COLO668 (cell line): ENCODE results near the gene LRTM2.

Experiments used
- DNase-seq: peaks from one replicate; lab custom pipeline; 2025; ENCODE audit not compliant: unreplicated experiment; lab: John Stamatoyannopoulos, UW

LRTM2 gene

GRCh38 chr12:1842183-1842904, 22.0 kb downstream of the LRTM2 start:
- DNase-seq = no peak

GRCh38 chr12:1842905-1843640, 22.7 kb downstream of the LRTM2 start:
- DNase-seq = no peak

- DNase-seq = no peak
Observed at GRCh38 chr12:1843641-1844005, 23.3 kb downstream of the LRTM2 start.

DNA sequence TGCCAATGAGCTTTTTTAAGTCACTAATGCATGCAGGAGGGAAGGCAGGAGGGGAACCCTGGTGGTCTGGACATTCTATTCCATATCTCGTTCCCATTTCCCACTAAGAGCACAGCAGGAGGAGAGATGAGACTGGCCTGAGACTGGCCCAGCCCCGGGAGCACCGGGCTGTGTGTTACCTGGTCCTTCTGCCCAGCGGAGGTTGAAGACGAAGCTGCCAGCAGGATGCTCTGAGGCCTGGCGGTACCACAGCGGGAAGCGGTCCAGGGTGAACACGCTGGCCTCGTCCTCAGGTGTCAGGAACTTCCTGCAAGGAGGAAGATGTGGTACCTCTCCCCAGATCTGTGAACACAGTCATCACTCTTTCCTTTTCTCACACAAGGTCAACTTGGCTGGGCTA, 23.9 kb downstream of the LRTM2 start:
- no peak for DNase-seq

GRCh38 chr12:1844661-1845409, 24.5 kb downstream of the LRTM2 start:
- DNase-seq = no peak

DNA sequence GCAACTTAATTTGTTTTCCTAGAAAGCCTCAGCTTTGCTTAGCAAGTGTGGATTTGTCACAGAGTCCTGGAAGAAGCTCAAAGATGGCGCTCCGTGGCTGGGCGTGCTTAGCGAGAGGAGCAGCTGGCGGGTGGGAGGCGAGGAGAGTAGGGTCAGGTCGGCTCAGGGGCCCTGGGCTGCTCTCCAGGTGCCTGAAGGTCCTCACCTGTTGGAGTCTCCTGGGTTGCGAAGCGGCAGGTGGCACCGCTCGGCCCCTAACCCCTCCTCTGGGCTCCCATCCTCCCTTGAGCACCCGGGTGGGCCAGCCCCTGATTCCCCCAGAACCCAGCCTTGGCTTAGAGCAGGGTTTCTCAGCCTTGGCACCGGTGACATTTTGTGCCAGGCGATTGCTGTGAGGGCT, 25.1 kb downstream of the LRTM2 start:
- no peak for DNase-seq

DNA sequence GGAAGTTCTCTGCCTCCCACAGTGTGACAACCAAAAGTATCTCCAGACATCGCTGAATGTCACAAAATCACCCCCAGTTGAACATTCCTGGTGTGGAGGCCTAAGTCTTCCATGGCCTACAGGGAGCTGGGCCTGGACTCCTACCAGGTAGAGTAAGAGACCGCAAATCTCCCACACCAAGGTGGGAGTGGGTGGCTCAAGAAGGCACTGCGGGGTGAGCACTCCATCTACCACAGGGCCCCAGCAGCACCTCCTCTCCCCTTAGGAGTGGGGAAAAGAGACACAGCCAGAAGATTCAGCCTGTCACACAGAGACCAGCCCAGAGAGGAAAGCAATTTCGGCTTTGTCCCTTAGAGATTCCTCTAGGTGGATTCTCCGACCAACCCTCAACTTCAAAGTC, 25.5 kb downstream of the LRTM2 start:
- no peak for DNase-seq

DNA sequence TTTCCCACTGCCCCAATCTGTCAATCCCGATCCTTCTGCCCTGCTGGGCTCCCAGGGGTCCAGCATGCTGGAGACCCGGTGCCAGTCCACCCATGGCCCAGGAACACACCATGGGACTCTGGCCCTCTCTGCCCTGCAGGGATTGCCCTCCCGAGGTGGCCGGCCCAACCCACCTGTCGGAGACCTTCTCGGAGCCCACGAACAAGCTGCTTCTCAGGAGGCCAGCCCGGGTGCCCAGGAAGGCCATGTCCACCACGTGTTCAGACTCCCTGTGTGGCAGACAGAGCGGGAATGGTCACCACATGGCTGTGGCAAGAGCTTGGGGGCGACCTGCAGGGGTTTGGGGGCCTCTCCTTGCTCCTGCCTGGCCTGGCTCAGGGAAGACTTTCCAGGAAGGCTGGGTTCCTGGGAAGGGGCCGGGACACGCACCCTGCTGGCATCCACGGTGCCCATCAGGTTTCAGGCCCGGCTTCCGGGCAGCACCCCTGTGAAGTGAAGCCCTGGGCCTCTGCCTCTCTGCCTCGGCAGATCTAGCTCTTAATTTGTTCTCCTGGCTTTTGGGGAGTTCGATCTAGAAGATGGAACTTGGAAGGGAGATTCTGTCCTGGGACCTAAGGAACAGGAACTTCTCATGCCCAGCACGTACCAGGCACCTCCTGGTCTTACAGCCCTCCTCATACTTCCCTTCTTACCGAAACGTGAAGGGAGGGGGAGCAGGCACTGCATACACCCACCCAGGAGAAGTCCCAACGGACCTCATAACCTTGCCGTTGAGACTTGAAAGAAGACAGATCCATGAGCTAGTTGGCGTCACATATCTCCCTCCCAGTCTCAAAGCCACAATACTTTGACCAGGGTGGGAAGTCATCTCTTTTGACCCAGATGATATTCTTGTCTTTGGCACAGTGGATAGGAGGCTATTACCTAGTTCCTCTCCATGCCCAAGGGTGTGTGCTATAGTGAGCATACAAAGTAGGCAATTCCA, 26.3 kb downstream of the LRTM2 start:
- no peak for DNase-seq

- DNase-seq = no peak
Observed at GRCh38 chr12:1847411-1847810, 27.0 kb downstream of the LRTM2 start.

- no peak for DNase-seq
Observed at GRCh38 chr12:1848146-1848545, 27.8 kb downstream of the LRTM2 start.

GRCh38 chr12:1848745-1849144, 28.4 kb downstream of the LRTM2 start:
- no peak for DNase-seq

GRCh38 chr12:1851151-1851701, 30.9 kb downstream of the LRTM2 start:
- no peak for DNase-seq

DNA sequence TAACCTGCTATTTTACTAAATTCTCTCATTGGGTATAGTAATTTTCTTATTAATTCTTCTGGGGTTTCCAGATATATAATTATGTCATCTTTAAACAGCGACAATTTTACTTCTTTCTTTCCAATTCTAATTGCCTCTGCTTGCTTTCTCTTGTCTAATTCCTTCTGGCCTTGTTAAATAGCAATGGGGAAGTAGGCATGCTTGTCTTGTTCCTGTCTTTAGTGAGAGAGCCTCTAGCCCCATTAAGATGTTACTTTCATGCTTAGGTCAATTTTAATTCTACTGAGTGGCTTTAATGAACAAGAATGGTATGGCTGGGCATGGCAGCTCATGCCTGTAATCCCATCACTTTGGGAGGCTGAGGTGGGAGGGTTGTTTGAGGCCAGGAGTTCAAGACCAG, 31.7 kb downstream of the LRTM2 start:
- DNase-seq = no peak

GRCh38 chr12:1853716-1854115, 33.4 kb downstream of the LRTM2 start:
- DNase-seq = no peak

DNA sequence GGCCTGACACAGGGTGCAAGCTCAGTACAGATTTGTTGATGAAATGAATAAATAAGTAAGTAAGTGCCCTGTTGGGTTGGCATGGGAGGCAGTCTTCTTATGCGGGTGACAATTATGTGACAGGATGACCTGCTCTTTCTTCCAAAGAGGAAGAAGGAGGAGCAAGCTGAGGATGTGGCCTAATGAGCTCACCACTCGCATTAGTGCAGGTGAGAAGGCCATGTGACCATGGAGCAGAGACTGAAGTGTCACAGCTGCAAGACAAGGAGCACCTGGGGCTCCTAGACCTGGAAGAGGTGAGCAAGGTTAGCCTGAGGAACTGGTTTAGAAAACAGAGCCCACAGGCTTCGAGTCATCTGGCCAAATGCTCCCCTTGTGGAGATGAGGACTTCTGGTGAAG, 34.9 kb downstream of the LRTM2 start:
- DNase-seq = no peak

- no peak for DNase-seq
Observed at GRCh38 chr12:1857086-1857485, 36.7 kb downstream of the LRTM2 start.

DNA sequence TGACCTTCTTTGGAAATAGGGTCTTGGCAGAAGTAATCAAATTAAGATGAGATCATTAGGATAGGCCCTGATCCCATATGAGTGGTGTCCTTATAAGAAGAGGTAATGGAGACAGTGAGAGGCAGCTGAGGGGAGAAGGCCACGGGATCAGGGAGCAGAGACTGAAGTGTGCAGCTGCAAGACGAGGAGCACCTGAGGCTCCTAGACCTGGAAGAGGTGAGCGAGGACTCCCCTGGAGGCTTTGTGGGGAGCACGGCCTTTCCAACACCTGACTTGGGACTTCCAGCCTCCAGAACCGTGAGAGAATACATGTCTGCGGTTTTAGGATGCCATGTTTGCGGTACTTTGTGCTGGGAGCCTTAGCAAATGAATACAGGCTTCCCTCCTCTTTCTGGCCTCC, 37.5 kb downstream of the LRTM2 start:
- DNase-seq = no peak

DNA sequence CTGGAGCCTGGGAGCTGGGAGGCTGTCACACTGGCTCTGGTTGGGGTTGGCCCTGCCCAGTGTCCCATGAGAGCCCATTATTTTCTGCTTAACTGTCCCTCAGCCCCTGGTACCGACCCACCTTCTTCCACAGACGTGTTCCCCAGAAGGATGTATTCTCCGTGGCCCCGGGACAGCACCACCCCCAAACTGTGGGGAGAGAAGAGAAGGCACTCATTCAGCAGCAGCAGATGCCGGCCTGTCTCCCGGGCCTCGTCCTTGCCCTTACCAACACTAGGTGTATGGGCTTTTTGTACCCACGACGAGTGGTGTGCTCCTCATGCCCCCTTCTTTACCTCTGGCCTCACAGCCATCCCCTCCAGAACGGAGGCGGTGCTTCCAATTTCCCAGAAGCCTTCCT, 38.1 kb downstream of the LRTM2 start:
- DNase-seq = no peak

DNA sequence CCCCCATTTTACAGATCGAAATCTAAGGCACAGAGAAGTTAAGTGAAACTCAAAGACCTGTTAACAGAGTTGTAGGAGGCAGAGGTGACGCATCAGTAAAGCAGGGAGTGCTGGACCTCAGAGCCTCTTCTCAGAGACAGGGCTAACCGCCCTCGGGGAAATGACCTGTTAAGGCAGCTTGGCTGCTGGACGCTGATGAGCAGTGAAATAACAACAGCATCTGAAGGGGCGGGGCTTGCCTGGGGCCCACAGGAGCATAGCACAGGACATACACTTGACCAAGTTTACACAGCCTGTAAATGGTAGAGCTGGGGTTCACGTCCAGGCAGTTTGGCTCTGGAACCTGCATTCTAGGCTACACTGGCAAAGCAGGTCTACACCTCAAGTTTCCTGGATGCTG, 39.3 kb downstream of the LRTM2 start:
- no peak for DNase-seq

GRCh38 chr12:1862973-1863372, 42.6 kb downstream of the LRTM2 start:
- no peak for DNase-seq

DNA sequence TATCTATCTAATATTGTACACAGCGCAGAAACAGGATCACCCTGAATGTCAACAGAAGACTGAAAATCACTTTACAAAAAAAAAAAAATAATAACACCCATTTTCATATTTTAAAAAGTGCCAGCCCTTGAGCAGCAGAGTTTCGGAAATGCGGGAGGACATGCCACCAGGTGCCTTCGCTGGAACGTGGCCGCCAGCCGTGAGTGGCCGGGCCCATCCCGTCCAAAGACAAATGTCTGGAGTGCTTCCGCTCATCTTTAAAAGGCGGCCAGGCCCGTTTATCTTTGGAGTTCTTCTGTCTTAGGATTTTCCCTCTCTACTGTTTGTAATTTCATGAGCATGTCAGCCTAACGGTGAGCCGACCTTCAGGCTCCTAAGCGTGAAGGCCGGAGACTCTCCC, 43.5 kb downstream of the LRTM2 start:
- DNase-seq = no peak
